Coronary artery (tissue), 2 donors: ENCODE data around the gene KHDC1.

ENCODE experiments used
- DNase-seq: peaks from one replicate; pipeline ENCODE4 v3.0.0-alpha.2; 2017; ENCODE audit warnings: low spot score
- H3K27ac ChIP-seq, 2 donors: fragments of 200-600 bp; sonication (generic); one replicate each; pipeline ENCODE4 v1.5.1; 2016 to 2019
- H3K4me3 ChIP-seq: fragments of 200-600 bp; sonication (generic); 2 replicates; pipeline ENCODE4 v1.5.1; 2016; ENCODE audit warnings: mild to moderate bottlenecking, moderate library complexity
- TF ChIP-seq, protein P1 (sequence below): fragments of 200-600 bp; sonication (generic); IDR thresholded peaks from one replicate; pipeline ENCODE4 v1.5.1; 2019; ENCODE audit warnings: antibody characterized with exemption

KHDC1 gene

DNA sequence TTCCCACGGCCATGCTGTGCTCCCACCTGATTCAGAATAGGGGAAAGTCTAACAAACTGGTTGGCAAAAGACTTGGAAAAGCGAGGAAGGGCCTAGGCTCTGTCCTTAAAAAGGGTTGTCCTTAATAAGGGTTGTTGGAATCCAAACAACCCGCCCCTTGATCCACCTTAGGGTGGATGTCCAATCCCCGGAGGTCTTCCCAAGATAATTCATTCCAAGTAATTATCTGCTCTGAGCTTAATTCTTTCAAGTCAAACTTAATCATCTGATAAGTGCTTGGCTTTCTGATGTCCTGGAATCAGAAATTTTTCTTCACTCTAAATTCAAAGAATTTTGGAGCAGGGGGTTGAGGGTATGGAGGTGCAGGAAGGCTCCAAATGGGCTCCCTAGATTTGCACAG, 37.6 kb downstream of the KHDC1 start, which contains the start of gene KHDC1L:
Gene KHDC1L, minus strand, starts transcription at position 101 of the 400 bp plus-strand sequence. Its CDS starts 88 bp downstream, at position 13.
- H3K4me3 ChIP-seq = no peak within 1 kb of the TSS
- DNase-seq = no peak
- TF ChIP-seq, protein P1, sequence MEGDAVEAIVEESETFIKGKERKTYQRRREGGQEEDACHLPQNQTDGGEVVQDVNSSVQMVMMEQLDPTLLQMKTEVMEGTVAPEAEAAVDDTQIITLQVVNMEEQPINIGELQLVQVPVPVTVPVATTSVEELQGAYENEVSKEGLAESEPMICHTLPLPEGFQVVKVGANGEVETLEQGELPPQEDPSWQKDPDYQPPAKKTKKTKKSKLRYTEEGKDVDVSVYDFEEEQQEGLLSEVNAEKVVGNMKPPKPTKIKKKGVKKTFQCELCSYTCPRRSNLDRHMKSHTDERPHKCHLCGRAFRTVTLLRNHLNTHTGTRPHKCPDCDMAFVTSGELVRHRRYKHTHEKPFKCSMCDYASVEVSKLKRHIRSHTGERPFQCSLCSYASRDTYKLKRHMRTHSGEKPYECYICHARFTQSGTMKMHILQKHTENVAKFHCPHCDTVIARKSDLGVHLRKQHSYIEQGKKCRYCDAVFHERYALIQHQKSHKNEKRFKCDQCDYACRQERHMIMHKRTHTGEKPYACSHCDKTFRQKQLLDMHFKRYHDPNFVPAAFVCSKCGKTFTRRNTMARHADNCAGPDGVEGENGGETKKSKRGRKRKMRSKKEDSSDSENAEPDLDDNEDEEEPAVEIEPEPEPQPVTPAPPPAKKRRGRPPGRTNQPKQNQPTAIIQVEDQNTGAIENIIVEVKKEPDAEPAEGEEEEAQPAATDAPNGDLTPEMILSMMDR = no peak
- no peak within 1 kb of the TSS for H3K27ac ChIP-seq

DNA sequence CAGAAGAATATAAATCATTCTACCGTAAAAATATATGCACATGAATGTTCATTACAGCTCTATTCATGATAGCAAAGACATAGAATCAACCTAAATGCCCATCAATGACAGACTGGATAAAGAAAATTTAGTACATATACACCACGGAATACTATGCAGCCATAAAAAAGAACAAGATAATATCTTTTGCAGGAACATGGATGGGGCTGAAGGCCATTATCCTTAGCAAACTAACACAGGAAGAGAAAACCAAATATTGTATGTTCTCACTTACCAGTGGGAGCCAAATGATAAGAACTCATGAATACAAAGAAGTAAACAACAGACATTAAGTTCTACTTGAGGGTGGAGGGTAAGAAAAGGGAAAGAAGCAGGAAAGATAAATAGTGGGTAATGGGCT, 46.1 kb downstream of the KHDC1 start:
- TF ChIP-seq, protein P1 = no peak
- Histone ChIP-seq H3K4me3 (no peak overlapping the region), H3K27ac (no peak overlapping the region)
- DNase-seq = no peak

DNA sequence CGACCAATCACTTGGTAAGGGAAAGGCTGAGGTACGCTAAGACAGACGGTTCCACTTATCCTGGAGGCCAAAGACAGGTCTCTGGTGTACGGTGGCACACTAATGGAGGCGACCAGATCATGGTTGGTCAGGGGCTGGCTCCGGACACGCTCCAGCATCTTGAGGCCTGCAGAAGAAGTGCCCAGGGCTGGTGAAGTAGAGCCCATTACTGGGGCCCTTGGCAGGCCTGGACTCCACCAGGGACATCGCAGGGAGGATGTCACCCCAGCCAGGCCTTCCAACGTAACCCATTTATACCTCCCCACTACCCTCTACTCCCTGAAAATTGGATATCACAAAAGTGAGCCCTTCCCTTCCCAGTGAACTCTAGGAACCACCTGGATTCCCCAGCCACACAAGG, 53.9 kb downstream of the KHDC1 start:
- TF ChIP-seq, protein P1 = no peak
- Histone ChIP-seq H3K4me3 (no peak overlapping the region), H3K27ac (no peak overlapping the region)
- no peak for DNase-seq

DNA sequence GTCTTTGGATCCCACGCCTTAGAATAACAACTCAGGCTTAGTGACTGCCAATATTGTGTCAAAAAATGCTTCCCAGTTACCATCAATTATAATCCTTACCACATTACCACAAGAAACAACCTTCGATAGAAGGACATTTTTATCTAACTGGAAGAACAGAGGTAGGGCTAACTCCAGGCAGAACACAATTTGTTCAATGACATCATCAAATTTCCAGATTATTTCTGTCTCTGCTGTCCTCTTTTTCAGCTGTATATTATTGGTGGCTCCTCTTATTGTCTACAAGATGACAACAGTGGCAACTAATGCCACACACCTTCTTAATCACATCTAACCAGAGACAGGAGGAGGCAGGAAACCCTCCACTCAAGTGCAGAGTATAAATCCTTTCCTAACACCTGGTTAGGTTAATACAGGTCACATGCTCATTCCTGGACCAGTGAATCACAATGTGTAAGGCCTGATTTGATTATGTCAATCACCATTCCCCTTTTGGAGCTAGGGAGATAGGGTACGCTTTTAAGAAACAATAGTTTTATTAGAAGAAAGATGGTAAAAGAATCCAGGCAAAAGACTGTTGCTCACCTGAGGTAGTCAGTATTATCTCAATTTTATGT, 55.7 kb downstream of the KHDC1 start:
- TF ChIP-seq, protein P1 = no peak
- no peak overlapping the region for H3K27ac ChIP-seq
- no peak overlapping the region for H3K4me3 ChIP-seq
- no peak for DNase-seq

DNA sequence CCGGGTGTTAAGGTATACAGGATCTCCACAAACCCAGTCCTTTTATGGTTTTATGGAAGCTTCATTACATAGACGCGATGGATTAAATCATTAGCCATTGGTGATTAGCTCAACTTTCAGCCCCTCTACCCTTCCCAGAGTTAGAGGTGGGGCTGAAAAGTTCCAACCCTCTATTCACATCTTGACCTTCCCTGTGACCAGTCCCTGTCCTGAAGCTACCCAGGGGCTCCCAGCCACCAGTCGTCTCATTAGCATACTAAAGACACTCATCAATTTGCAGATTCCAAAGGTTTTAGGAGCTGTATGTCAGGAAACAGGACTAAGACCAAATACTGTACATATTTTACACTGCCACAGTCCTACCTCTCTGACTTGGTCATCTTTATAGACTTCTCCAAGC, 58.7 kb downstream of the KHDC1 start:
- TF ChIP-seq, protein P1 = no peak
- Histone ChIP-seq H3K4me3 (no peak overlapping the region), H3K27ac (no peak overlapping the region)
- DNase-seq = no peak

DNA sequence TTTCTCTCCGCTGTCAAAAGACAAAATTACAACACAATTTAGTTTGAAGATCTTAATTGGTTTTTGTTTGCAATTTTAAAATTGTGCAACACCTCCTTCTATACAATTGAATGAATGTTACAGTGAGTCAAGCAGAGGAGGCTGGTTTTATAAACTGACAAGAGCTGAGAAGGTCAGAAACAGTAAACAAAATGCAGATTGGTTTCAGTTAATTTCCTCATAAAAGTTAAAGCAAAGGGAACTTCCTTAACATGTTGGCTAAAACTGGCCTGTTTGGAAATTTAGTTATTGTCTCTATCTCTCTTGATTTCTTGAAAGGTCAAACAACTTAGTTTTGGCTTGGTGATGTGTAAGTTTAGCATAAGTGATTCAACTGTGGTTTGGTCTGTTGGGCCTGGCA, 59.9 kb downstream of the KHDC1 start:
- no peak for DNase-seq
- TF ChIP-seq, protein P1 = no peak
- Histone ChIP-seq H3K4me3 (no peak overlapping the region), H3K27ac (no peak overlapping the region)

DNA sequence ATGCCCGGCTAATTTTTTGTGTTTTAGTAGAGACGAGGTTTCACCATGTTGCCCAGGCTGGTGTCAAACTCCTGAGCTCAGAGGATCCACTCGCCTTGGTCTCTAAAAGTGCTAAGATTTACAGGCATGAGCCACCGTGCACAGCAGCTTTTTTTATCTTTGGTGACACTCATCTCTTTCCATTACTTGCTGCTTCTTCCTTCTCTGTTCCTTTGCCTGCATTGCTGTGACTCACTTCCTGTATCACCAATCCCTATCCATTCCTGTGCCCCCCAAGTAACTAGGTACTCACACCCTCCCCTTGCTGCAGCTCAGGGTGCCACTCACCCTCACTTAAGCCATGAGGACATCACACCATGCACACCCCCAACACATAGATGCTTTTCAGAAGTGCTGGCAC, 62.3 kb downstream of the KHDC1 start:
- TF ChIP-seq, protein P1 = no peak
- DNase-seq = no peak
- Histone ChIP-seq H3K4me3 (no peak overlapping the region), H3K27ac (no peak overlapping the region)
